H1 (cell line): ENCODE results near the gene ZKSCAN1. TPM values are rescaled to one million over a fixed set of nuclear protein-coding genes. Genes with fewer than 3 reads are reported as not detected.

Experiments
- polyA plus RNA-seq, 7 experiments: library from polyadenylated mRNA; depleted of rRNA in 3 of 7; stranded (reverse) in 5 of 7; unstranded in 2 of 7; fragments of >200 nt in 5 of 7; fragments of 200-250 nt in 2 of 7; gene quantifications; 1 replicate in 5 of 7; 2 replicates in 1 of 7; 4 replicates in 1 of 7; pipeline versions ENCODE4 v1.2.1 to v1.2.3, GENCODE V29; 2011 to 2013; ENCODE audit warnings: missing spikeins in 2 of 7, mixed read lengths in 2 of 7
- total RNA-seq: library from RNA; stranded (reverse); fragmentation: NEBNext Ultra II Directional; extraction: Animal tissue kit (Norgen Biotek cat#: 25700); gene quantifications from 2 replicates; pipeline ENCODE4 v1.2.1, GENCODE V29; 2021
- TF ChIP-seq, protein P1 (sequence below), 3 experiments: IDR thresholded peaks; 1 replicate in 2 of 3; 2 replicates in 1 of 3; pipeline versions ENCODE4 v1.5.1 to v1.6.1; 2011; ENCODE audit warnings: low read length in 3 of 3, mild to moderate bottlenecking in 3 of 3, inconsistent platforms in 2 of 3, low read depth in 1 of 3, moderate library complexity in 1 of 3; ENCODE audit not compliant: insufficient read depth in 1 of 3; ENCODE audit errors: control extremely low read depth in 1 of 3

The ZKSCAN1 gene
- total and polyA plus RNA-seq, 2 of the 8 experiments (the other 6 are each of a cell fraction or from before 2014, with no cell fraction given), result 8.2 to 40.6 TPM

DNA sequence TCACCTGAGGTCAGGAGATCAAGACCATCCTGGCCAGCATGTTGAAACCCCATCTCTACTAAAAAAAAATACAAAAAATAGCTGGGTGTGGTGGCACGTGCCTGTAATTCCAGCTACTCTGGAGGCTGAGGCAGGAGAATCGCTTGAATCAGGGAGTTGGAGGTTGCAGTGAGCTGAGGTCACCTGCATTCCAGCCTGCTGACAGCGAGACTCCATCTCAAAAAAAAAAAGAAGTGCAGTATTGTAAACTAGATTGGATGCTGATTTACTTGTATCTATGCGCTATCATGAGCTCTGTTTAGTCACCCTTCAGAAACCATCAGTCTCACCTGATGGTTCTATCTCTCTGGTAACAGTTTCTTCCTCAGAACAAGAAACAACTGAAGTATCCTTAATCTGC, 48.0 kb downstream of the ZKSCAN1 start (continued):
- TF ChIP-seq, protein P1, sequence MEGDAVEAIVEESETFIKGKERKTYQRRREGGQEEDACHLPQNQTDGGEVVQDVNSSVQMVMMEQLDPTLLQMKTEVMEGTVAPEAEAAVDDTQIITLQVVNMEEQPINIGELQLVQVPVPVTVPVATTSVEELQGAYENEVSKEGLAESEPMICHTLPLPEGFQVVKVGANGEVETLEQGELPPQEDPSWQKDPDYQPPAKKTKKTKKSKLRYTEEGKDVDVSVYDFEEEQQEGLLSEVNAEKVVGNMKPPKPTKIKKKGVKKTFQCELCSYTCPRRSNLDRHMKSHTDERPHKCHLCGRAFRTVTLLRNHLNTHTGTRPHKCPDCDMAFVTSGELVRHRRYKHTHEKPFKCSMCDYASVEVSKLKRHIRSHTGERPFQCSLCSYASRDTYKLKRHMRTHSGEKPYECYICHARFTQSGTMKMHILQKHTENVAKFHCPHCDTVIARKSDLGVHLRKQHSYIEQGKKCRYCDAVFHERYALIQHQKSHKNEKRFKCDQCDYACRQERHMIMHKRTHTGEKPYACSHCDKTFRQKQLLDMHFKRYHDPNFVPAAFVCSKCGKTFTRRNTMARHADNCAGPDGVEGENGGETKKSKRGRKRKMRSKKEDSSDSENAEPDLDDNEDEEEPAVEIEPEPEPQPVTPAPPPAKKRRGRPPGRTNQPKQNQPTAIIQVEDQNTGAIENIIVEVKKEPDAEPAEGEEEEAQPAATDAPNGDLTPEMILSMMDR (IDR thresholded peaks at IDR 0.05; ENCODE audit: control extremely low read depth in 1 of 3, insufficient read depth in 1 of 3, low read depth in 1 of 3, low read length in 3 of 3), result no peak
- TF ChIP-seq, all 59 proteins: peak for 0
